Stomach (tissue), 9 donors: ENCODE data around the gene FNDC11. TPM values are rescaled to one million over a fixed set of nuclear protein-coding genes. Genes with fewer than 3 reads are reported as not detected.
"Not testable (repeated sequence)": the region's sequence is repeated elsewhere in the genome, so short reads cannot be mapped to it uniquely, and the experiment has no call there.

Experiments used
- DNase-seq, 2 donors: peaks; one replicate each; pipeline versions ENCODE4 v3.0.0 to v3.0.0-alpha.2; 2013 to 2019
- H3K27ac ChIP-seq, 5 donors: fragments of 200-600 bp in 4 of 5; sonication (generic) in 4 of 5; one replicate each; pipeline ENCODE4 v1.5.1; 2013 to 2019; ENCODE audit warnings: mild to moderate bottlenecking in 1 of 5, moderate library complexity in 1 of 5
- H3K27me3 ChIP-seq, 3 donors: fragments of 200-600 bp; sonication (generic); one replicate each; pipeline ENCODE4 v1.5.1; 2017 to 2019; ENCODE audit warnings: mixed run types in 1 of 3
- H3K36me3 ChIP-seq, 4 donors: fragments of 200-600 bp; sonication (generic); 1 replicate in 3 of 4; 2 replicates in 1 of 4; pipeline ENCODE4 v1.5.1; 2016 to 2019
- H3K4me1 ChIP-seq, 4 donors: fragments of 200-600 bp; sonication (generic); one replicate each; pipeline ENCODE4 v1.5.1; 2016 to 2019
- H3K4me3 ChIP-seq, 4 donors: fragments of 200-600 bp; sonication (generic) in 3 of 4; one replicate each; pipeline ENCODE4 v1.5.1; 2016 to 2019; ENCODE audit warnings: mild to moderate bottlenecking in 1 of 4
- H3K9me3 ChIP-seq, 4 donors: fragments of 200-600 bp; sonication (generic); one replicate each; pipeline ENCODE4 v1.5.1; 2016 to 2019
- EP300 ChIP-seq: sonication (generic); formaldehyde crosslinking; IDR thresholded peaks from one replicate; pipeline ENCODE4 v1.6.1; 2017; ENCODE audit warnings: antibody characterized with exemption
- POLR2A ChIP-seq, 4 donors: fragments of 450-650 bp; IDR thresholded peaks; one replicate each; pipeline ENCODE4 v1.6.1; 2016; ENCODE audit warnings: antibody characterized with exemption in 4 of 4, control low read depth in 2 of 4, mild to moderate bottlenecking in 1 of 4, moderate library complexity in 1 of 4
- POLR2AphosphoS5 ChIP-seq, 3 donors: sonication (generic); formaldehyde crosslinking; IDR thresholded peaks; one replicate each; pipeline ENCODE4 v1.6.1; 2016; ENCODE audit warnings: antibody characterized with exemption in 3 of 3
- WGBS, 5 donors: extraction: QIAGEN DNeasy Blood & Tissue Kit in 3 of 5; methylation state at CpG; one replicate each; pipeline versions ENCODE4 v1.1.5 to v1.1.7; 2013 to 2018; 5-methylcytosine and 5-hydroxymethylcytosine counted together
- intact Hi-C: fragments of 100-400 bp; cut with DNase I; formaldehyde crosslinking; loops from one replicate; pipeline ENCODE4 v1.15.1; 2023; ENCODE audit warnings: low total_unique reads
- polyA plus RNA-seq, 3 donors: library from polyadenylated mRNA; stranded (reverse); fragments of 200-250 nt; gene quantifications; one replicate each; pipeline ENCODE4 v1.2.3, GENCODE V29; 2013
- total RNA-seq, 5 donors: library from RNA; depleted of rRNA; stranded (reverse); fragments of >200 nt; gene quantifications; one replicate each; pipeline versions ENCODE4 v1.1.0 to v1.2.3, GENCODE V29; 2014 to 2016
- TF ChIP-seq, protein P1 (sequence below), 7 experiments: fragments of 450-650 bp in 4 of 7; fragments of 200-600 bp in 3 of 7; sonication (generic) in 3 of 7; IDR thresholded peaks; one replicate each; pipeline ENCODE4 v1.5.1; 2016 to 2019; ENCODE audit warnings: antibody characterized with exemption in 7 of 7, control low read depth in 2 of 7, mild to moderate bottlenecking in 1 of 7
- donor health status: healthy with polysubstance abuse.
- donor health status: Bipolar disorder and iron deficiency.
- donor health status: healthy.

Gene FNDC11
- total and polyA plus RNA-seq, 8 donors = 0.25 to 3.1 (median 0.55) TPM; not detected in 3

GRCh38 chr20:63598479-63599395 lies 44.8 kb downstream of the FNDC11 start:
- intact Hi-C loops = no loop called here
- H3K27ac ChIP-seq = no peak overlapping the region
- WGBS, 5 donors = 84 to 94% (median 91%) methylated on average over 27 to 33 of the region's 33 CpGs
- H3K4me1 ChIP-seq = no peaks in the 10 kb centered on the region
- DNase-seq = no peak
- TF ChIP-seq POLR2A (IDR thresholded peaks at IDR 0.05) (no peak), POLR2AphosphoS5 (IDR thresholded peaks at IDR 0.05) (no peak), EP300 (no peak)
- TF ChIP-seq, protein P1, sequence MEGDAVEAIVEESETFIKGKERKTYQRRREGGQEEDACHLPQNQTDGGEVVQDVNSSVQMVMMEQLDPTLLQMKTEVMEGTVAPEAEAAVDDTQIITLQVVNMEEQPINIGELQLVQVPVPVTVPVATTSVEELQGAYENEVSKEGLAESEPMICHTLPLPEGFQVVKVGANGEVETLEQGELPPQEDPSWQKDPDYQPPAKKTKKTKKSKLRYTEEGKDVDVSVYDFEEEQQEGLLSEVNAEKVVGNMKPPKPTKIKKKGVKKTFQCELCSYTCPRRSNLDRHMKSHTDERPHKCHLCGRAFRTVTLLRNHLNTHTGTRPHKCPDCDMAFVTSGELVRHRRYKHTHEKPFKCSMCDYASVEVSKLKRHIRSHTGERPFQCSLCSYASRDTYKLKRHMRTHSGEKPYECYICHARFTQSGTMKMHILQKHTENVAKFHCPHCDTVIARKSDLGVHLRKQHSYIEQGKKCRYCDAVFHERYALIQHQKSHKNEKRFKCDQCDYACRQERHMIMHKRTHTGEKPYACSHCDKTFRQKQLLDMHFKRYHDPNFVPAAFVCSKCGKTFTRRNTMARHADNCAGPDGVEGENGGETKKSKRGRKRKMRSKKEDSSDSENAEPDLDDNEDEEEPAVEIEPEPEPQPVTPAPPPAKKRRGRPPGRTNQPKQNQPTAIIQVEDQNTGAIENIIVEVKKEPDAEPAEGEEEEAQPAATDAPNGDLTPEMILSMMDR (IDR thresholded peaks at IDR 0.05) = no peak
- H3K9me3 ChIP-seq = no peaks in the 10 kb centered on the region
- peaks cover 27 to 97% (median 94%) of the 10 kb centered on the region in 4 donors for H3K36me3 ChIP-seq
- no peak overlapping the region for H3K4me3 ChIP-seq
- no peaks in the 10 kb centered on the region for H3K27me3 ChIP-seq

- DNase-seq = no peak
- WGBS, 5 donors = 91 to 97% (median 95%) methylated on average over 27 of the region's 27 CpGs
- Histone ChIP-seq H3K9me3 (no peaks in the 10 kb centered on the region), H3K27me3 (no peaks in the 10 kb centered on the region), H3K4me3 (no peak overlapping the region), H3K36me3 (peaks cover 27 to 97% (median 95%) of the 10 kb centered on the region in 4 donors), H3K27ac (no peak overlapping the region), H3K4me1 (no peaks in the 10 kb centered on the region)
- intact Hi-C loops = no loop called here
- no peak for TF ChIP-seq EP300
- TF ChIP-seq, protein P1 (IDR thresholded peaks at IDR 0.05) = no peak
- no peak for TF ChIP-seq POLR2AphosphoS5 (IDR thresholded peaks at IDR 0.05)
- no peak for TF ChIP-seq POLR2A (IDR thresholded peaks at IDR 0.05)
Observed at GRCh38 chr20:63599396-63600050, 45.6 kb downstream of the FNDC11 start.

DNA sequence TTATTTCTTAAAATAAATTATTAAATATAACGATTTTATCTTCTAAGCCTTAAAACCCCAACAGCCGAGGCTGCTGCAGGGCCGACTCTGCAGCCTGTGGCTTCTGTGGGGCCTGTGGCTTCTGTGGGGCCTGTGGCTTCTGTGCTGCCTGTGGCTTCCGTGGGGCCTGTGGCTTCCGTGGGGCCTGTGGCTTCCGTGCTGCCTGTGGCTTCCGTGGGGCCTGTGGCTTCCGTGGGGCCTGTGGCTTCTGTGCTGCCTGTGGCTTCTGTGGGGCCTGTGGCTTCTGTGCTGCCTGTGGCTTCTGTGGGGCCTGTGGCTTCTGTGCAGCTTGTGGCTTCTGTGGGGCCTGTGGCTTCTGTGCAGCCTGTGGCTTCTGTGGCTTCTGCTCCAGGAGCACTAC lies 47.7 kb downstream of the FNDC11 start:
- intact Hi-C loops, H3K4me1 ChIP-seq, DNase-seq, H3K27me3 ChIP-seq, H3K27ac ChIP-seq, H3K9me3 ChIP-seq, H3K4me3 ChIP-seq: not testable (repeated sequence)
- H3K36me3 ChIP-seq = peaks cover 22 to 80% (median 77%) of the 10 kb centered on the region in 4 donors
- WGBS, 5 donors = 70 to 87% (median 75%) methylated on average over 3 to 8 of the region's 8 CpGs

- WGBS, 5 donors = 86 to 94% (median 91%) methylated on average over 3 of the region's 3 CpGs
- TF ChIP-seq, protein P1 (IDR thresholded peaks at IDR 0.05) = no peak
- no peak for TF ChIP-seq EP300
- TF ChIP-seq POLR2AphosphoS5 (IDR thresholded peaks at IDR 0.05) = no peak
- TF ChIP-seq POLR2A (IDR thresholded peaks at IDR 0.05) = no peak
- Histone ChIP-seq H3K4me3 (no peak overlapping the region), H3K36me3 (peaks cover 22 to 74% (median 71%) of the 10 kb centered on the region in 4 donors), H3K9me3 (no peaks in the 10 kb centered on the region), H3K27me3 (no peaks in the 10 kb centered on the region), H3K4me1 (no peaks in the 10 kb centered on the region), H3K27ac (no peak overlapping the region)
- intact Hi-C loops = no loop called here
- DNase-seq = no peak
Observed at GRCh38 chr20:63602321-63602720, 48.4 kb downstream of the FNDC11 start.

Other genes starting within 250 kb of the FNDC11 start
- gene CHRNA4, start 192.8 kb upstream of the FNDC11 start, total RNA-seq = under 1 TPM in 1 of 5 donors, not detected in 4; under 0.01 TPM
- gene CHRNA4, start 192.8 kb upstream of the FNDC11 start, polyA plus RNA-seq = under 1 TPM in 1 of 3 donors, not detected in 2; 0.15 TPM
- gene KCNQ2, start 81.5 kb upstream of the FNDC11 start, total RNA-seq = 1 to 10 TPM in 1 of 5 donors, not detected in 4; 2.2 TPM
- gene KCNQ2, start 81.5 kb upstream of the FNDC11 start, polyA plus RNA-seq = under 1 TPM in 2 of 3 donors, not detected in 1; 0.03 to 0.25 TPM
- 10 to 100 TPM in 2 of 5 donors, 1 to 10 TPM in 1, under 1 TPM in 1, not detected in 1; 0.58 to 64.8 (median 16.7) TPM for gene EEF1A2, start 55.1 kb upstream of the FNDC11 start, total RNA-seq
- gene EEF1A2, start 55.1 kb upstream of the FNDC11 start, polyA plus RNA-seq = 10 to 100 TPM in 2 of 3 donors, 1 to 10 TPM in 1; 4.6 to 53.0 (median 25.0) TPM
- gene PPDPF, start 33.4 kb upstream of the FNDC11 start, total RNA-seq = 100 to 1,000 TPM in 2 of 5 donors, 10 to 100 TPM in 2, 1 to 10 TPM in 1; 1.8 to 213 (median 84.8) TPM
- 100 to 1,000 TPM; 570 to 756 (median 749) TPM for gene PPDPF, start 33.4 kb upstream of the FNDC11 start, polyA plus RNA-seq
- 10 to 100 TPM; 10.3 to 98.5 (median 22.2) TPM for gene PTK6, start 16.8 kb upstream of the FNDC11 start, total RNA-seq
- gene PTK6, start 16.8 kb upstream of the FNDC11 start, polyA plus RNA-seq = 10 to 100 TPM in 2 of 3 donors, 1 to 10 TPM in 1; 7.7 to 32.5 (median 23.6) TPM
- 1 to 10 TPM in 1 of 5 donors, under 1 TPM in 1, not detected in 3; 0.87 to 3.5 TPM for gene SRMS, start 6.4 kb upstream of the FNDC11 start, total RNA-seq
- gene SRMS, start 6.4 kb upstream of the FNDC11 start, polyA plus RNA-seq = 1 to 10 TPM in 1 of 3 donors, not detected in 2; 2.1 TPM
- 10 to 100 TPM; 27.4 to 95.5 (median 41.2) TPM for gene HELZ2, start 20.1 kb downstream of the FNDC11 start, total RNA-seq
- gene HELZ2, start 20.1 kb downstream of the FNDC11 start, polyA plus RNA-seq = 1 to 10 TPM; 4.4 to 7.3 (median 6.9) TPM
- gene GMEB2, start 72.9 kb downstream of the FNDC11 start, total RNA-seq = 10 to 100 TPM in 2 of 5 donors, 1 to 10 TPM in 3; 1.8 to 20.4 (median 8.3) TPM
- 1 to 10 TPM; 5.4 to 7.5 (median 7.4) TPM for gene GMEB2, start 72.9 kb downstream of the FNDC11 start, polyA plus RNA-seq
- 10 to 100 TPM in 2 of 5 donors, 1 to 10 TPM in 2, under 1 TPM in 1; 0.87 to 13.4 (median 5.5) TPM for gene STMN3, start 99.3 kb downstream of the FNDC11 start, total RNA-seq
- gene STMN3, start 99.3 kb downstream of the FNDC11 start, polyA plus RNA-seq = 10 to 100 TPM; 12.3 to 14.8 (median 12.5) TPM
- 10 to 100 TPM; 13.6 to 70.4 (median 32.7) TPM for gene RTEL1, start 104.2 kb downstream of the FNDC11 start, total RNA-seq
- 1 to 10 TPM; 7.6 to 10.0 (median 9.2) TPM for gene RTEL1, start 104.2 kb downstream of the FNDC11 start, polyA plus RNA-seq
- 10 to 100 TPM in 1 of 5 donors, 1 to 10 TPM in 3, not detected in 1; 1.1 to 16.9 (median 3.2) TPM for gene TNFRSF6B, start 142.5 kb downstream of the FNDC11 start, total RNA-seq
- gene TNFRSF6B, start 142.5 kb downstream of the FNDC11 start, polyA plus RNA-seq = 10 to 100 TPM in 1 of 3 donors, 1 to 10 TPM in 2; 8.5 to 26.2 (median 9.5) TPM
- gene ARFRP1, start 153.8 kb downstream of the FNDC11 start, total RNA-seq = 100 to 1,000 TPM in 1 of 5 donors, 10 to 100 TPM in 3, 1 to 10 TPM in 1; 7.6 to 103 (median 35.8) TPM
- gene ARFRP1, start 153.8 kb downstream of the FNDC11 start, polyA plus RNA-seq = 10 to 100 TPM; 30.2 to 56.2 (median 35.9) TPM
- gene ZGPAT, start 153.9 kb downstream of the FNDC11 start, total RNA-seq = 10 to 100 TPM; 12.3 to 49.6 (median 39.3) TPM
- 10 to 100 TPM; 29.9 to 41.7 (median 37.7) TPM for gene ZGPAT, start 153.9 kb downstream of the FNDC11 start, polyA plus RNA-seq
- gene LIME1, start 182.5 kb downstream of the FNDC11 start, total RNA-seq = 100 to 1,000 TPM in 1 of 5 donors, 10 to 100 TPM in 2, 1 to 10 TPM in 2; 3.6 to 117 (median 16.8) TPM
- 10 to 100 TPM; 17.1 to 24.3 (median 19.9) TPM for gene LIME1, start 182.5 kb downstream of the FNDC11 start, polyA plus RNA-seq
- 10 to 100 TPM in 3 of 5 donors, 1 to 10 TPM in 2; 7.1 to 60.5 (median 25.9) TPM for gene SLC2A4RG, start 185.6 kb downstream of the FNDC11 start, total RNA-seq
- 10 to 100 TPM; 40.1 to 76.9 (median 57.4) TPM for gene SLC2A4RG, start 185.6 kb downstream of the FNDC11 start, polyA plus RNA-seq